CD4-positive, alpha-beta T cell (primary cell): ENCODE data around the gene MTG1. TPM values are rescaled to one million over a fixed set of nuclear protein-coding genes. Genes with fewer than 3 reads are reported as not detected.

ENCODE experiments used
- ATAC-seq: fragments of 200-7000 bp; cut with Tn5 transposase; one replicate; pipeline ENCODE4 v1.10.0; 2022; ENCODE audit warnings: mild to moderate bottlenecking; ENCODE audit not compliant: poor library complexity
- CTCF ChIA-PET: fragments of 350-600 bp; sonication (Branson Sonifier 250); formaldehyde crosslinking; loops from one replicate; lab custom pipeline; 2021; ENCODE audit warnings: antibody characterized with exemption, inconsistent platforms; lab: Charles Lee
- POLR2A ChIA-PET: fragments of 350-600 bp; sonication (Branson Sonifier 250); formaldehyde crosslinking; loops from one replicate; lab custom pipeline; 2021; ENCODE audit warnings: antibody characterized with exemption, inconsistent platforms; lab: Charles Lee
- DNase-seq, 14 experiments: peaks; one replicate each; pipeline ENCODE4 v3.0.0-alpha.2; 2013 to 2020; ENCODE audit warnings: mixed read lengths in 2 of 14
- H3K27ac ChIP-seq, 2 donors: one replicate each; pipeline versions ENCODE4 v1.5.1 to v1.7.0; 2013; ENCODE audit warnings: low read length in 2 of 2, low read depth in 1 of 2, mild to moderate bottlenecking in 1 of 2
- H3K27me3 ChIP-seq, 2 experiments: 1 replicate in 1 of 2; 2 replicates in 1 of 2; pipeline versions ENCODE4 v1.6.1 to v1.7.0; 2013; ENCODE audit warnings: low read length in 2 of 2, control low read depth in 1 of 2, mild to moderate bottlenecking in 1 of 2, moderate library complexity in 1 of 2; ENCODE audit not compliant: insufficient read depth in 2 of 2, control insufficient read depth in 1 of 2
- H3K36me3 ChIP-seq: one replicate; pipeline ENCODE4 v1.6.1; 2013; ENCODE audit warnings: low read length, control low read depth; ENCODE audit not compliant: insufficient read depth
- H3K4me1 ChIP-seq: one replicate; pipeline ENCODE4 v1.6.1; 2013; ENCODE audit warnings: low read length, control low read depth; ENCODE audit not compliant: insufficient read depth
- H3K4me3 ChIP-seq: one replicate; pipeline ENCODE4 v1.5.1; 2013; ENCODE audit warnings: mild to moderate bottlenecking, low read length, moderate library complexity
- H3K9me3 ChIP-seq, 2 experiments: 1 replicate in 1 of 2; 2 replicates in 1 of 2; pipeline versions ENCODE4 v1.6.1 to v1.7.0; 2013; ENCODE audit warnings: low read length in 2 of 2, mild to moderate bottlenecking in 2 of 2, control low read depth in 1 of 2, moderate library complexity in 1 of 2; ENCODE audit not compliant: control insufficient read depth in 1 of 2, insufficient read depth in 1 of 2
- H3K27ac Mint-ChIP-seq: one replicate; pipeline ENCODE4 v1.8.0; 2020; ENCODE audit warnings: mixed read lengths
- H3K27me3 Mint-ChIP-seq: one replicate; pipeline ENCODE4 v1.8.0; 2021; ENCODE audit warnings: mixed read lengths
- H3K36me3 Mint-ChIP-seq: one replicate; pipeline ENCODE4 v1.8.0; 2021; ENCODE audit warnings: low read depth, mixed read lengths
- H3K4me1 Mint-ChIP-seq: one replicate; pipeline ENCODE4 v1.8.0; 2021; ENCODE audit warnings: low read depth, mixed read lengths
- H3K4me3 Mint-ChIP-seq: one replicate; pipeline ENCODE4 v1.8.0; 2020; ENCODE audit warnings: mild to moderate bottlenecking, mixed read lengths
- H3K9me3 Mint-ChIP-seq: one replicate; pipeline ENCODE4 v1.8.0; 2020; ENCODE audit warnings: mixed read lengths
- CTCF ChIP-seq: fragments of 200-600 bp; IDR thresholded peaks from one replicate; pipeline ENCODE4 v1.8.0; 2022; ENCODE audit warnings: antibody characterized with exemption, mild to moderate bottlenecking
- intact Hi-C, 2 experiments: fragments of 100-400 bp; cut with DNase I in 1 of 2; cut with micrococcal nuclease in 1 of 2; formaldehyde crosslinking; loops; one replicate each; pipeline versions ENCODE4 v1.15.1 to v1.9.0; 2023 to 2025; cut with DNase I, micrococcal nuclease
- total RNA-seq, 174 experiments: library from RNA in 2 of 174; stranded (reverse) in 2 of 174; gene quantifications; one replicate each; pipeline ENCODE4 v1.2.3 and lab custom pipeline; 2021 to 2026

The MTG1 gene
- total RNA-seq, 2 experiments from 2014 or later = 28.5 to 34.9 TPM

GRCh38 chr10:133357285-133358161, 36.4 kb upstream of the MTG1 start, which contains the start of gene FUOM:
Gene FUOM (minus strand): TSS chr10:133358019. CDS start chr10:133358007, 12 bp downstream.
- intact Hi-C loops = loop anchor here (1.0 to 2.0 kb wide), 4 partner anchors 15 to 48 kb away; partner anchors contain the start of genes CALY (in 2 of the 2) and MTG1 (in 1 of the 2)
- DNase-seq (peak; percentile 51 to 88 (median 66)), ATAC-seq (peak; percentile 91)
- POLR2A ChIA-PET = interaction anchor here (0.7 to 1.8 kb wide), 5 partner anchors 16 to 93 kb away, joined by 3 to 8 read pairs (median 3); partner anchors contain the start of genes CALY and ECHS1
- CTCF ChIA-PET = interaction anchor here (1.4 to 3.4 kb wide), 2 partner anchors 28 to 49 kb away, joined by 3 to 12 read pairs; no protein-coding TSS in a partner anchor
- TF ChIP-seq CTCF = no peak
- Histone ChIP-seq H3K27me3 (no peaks in the 10 kb centered on the region), H3K4me1 (peaks cover 22% of the 10 kb centered on the region), H3K4me3 (peak within 1 kb of the TSS; percentile 63), H3K9me3 (peaks cover 0 to 6% of the 10 kb centered on the region in 2 experiments), H3K36me3 (no peaks in the 10 kb centered on the region), H3K27ac (peak within 1 kb of the TSS in 1 of 2 donors; percentile 29)
- Mint-ChIP-seq H3K27ac (peak within 1 kb of the TSS; percentile 53), H3K9me3 (no peaks in the 10 kb centered on the region), H3K4me1 (no peaks in the 10 kb centered on the region), H3K36me3 (peaks cover 12% of the 10 kb centered on the region), H3K27me3 (no peaks in the 10 kb centered on the region), H3K4me3 (peak within 1 kb of the TSS; percentile 83)

GRCh38 chr10:133358162-133358924, 35.6 kb upstream of the MTG1 start:
- H3K27ac ChIP-seq = no peak overlapping the region
- TF ChIP-seq CTCF = no peak
- Mint-ChIP-seq H3K27ac (peak overlapping the region; percentile 53), H3K9me3 (no peaks in the 10 kb centered on the region), H3K36me3 (peaks cover 12% of the 10 kb centered on the region), H3K4me3 (no peak overlapping the region), H3K27me3 (no peaks in the 10 kb centered on the region), H3K4me1 (no peaks in the 10 kb centered on the region)
- no peak overlapping the region for H3K4me3 ChIP-seq
- no peak for ATAC-seq
- intact Hi-C loops = loop anchor here (1.0 to 2.0 kb wide), 3 partner anchors 14 to 49 kb away; partner anchors contain the start of gene CALY (in 1 of the 2)
- peaks cover 22% of the 10 kb centered on the region for H3K4me1 ChIP-seq
- ChIA-PET CTCF (interaction anchor here (1.3 to 3.4 kb wide), 3 partner anchors 29 to 50 kb away, joined by 3 to 12 read pairs (median 3); no protein-coding TSS in a partner anchor), POLR2A (interaction anchor here (1.2 to 1.8 kb wide), 3 partner anchors 20 to 31 kb away, joined by 7 to 8 read pairs (median 7); partner anchors contain the start of gene CALY)
- DNase-seq = peak in 1 of 14 experiments; percentile 45
- H3K9me3 ChIP-seq = peaks cover 0 to 6% of the 10 kb centered on the region in 2 experiments
- no peaks in the 10 kb centered on the region for H3K36me3 ChIP-seq
- H3K27me3 ChIP-seq = no peaks in the 10 kb centered on the region

- Mint-ChIP-seq H3K36me3 (peaks cover 12% of the 10 kb centered on the region), H3K27ac (peak overlapping the region; percentile 53), H3K27me3 (no peaks in the 10 kb centered on the region), H3K9me3 (no peaks in the 10 kb centered on the region), H3K4me3 (no peak overlapping the region), H3K4me1 (no peaks in the 10 kb centered on the region)
- Histone ChIP-seq H3K36me3 (no peaks in the 10 kb centered on the region), H3K27ac (no peak overlapping the region), H3K4me1 (peaks cover 22% of the 10 kb centered on the region), H3K4me3 (no peak overlapping the region), H3K9me3 (peaks cover 0 to 6% of the 10 kb centered on the region in 2 experiments), H3K27me3 (no peaks in the 10 kb centered on the region)
- ChIA-PET POLR2A (interaction anchor here (1.6 to 1.8 kb wide), 2 partner anchors 19 to 31 kb away, joined by 7 read pairs; no protein-coding TSS in a partner anchor), CTCF (interaction anchor here (1.2 to 3.4 kb wide), 3 partner anchors 29 to 31 kb away, joined by 3 to 12 read pairs (median 3); no protein-coding TSS in a partner anchor)
- no peak for ATAC-seq
- no peak for DNase-seq
- no peak for TF ChIP-seq CTCF
- intact Hi-C loops = loop anchor here (1.0 to 2.0 kb wide), 3 partner anchors 13 to 50 kb away; partner anchors contain the start of gene CALY (in 1 of the 2)
Measured at GRCh38 chr10:133358925-133359310, 35.0 kb upstream of the MTG1 start.
